Tibial nerve (tissue), 4 donors: Measurements from ENCODE around the gene LLCFC1. TPM values are rescaled to one million over a fixed set of nuclear protein-coding genes. Genes with fewer than 3 reads are reported as not detected.
A peak's percentile ranks its signal among the peaks of the same experiment; 100 is the strongest.

Experiments
- DNase-seq, 2 donors: peaks; one replicate each; pipeline ENCODE4 v3.0.0-alpha.2; 2019; ENCODE audit warnings: low spot score in 2 of 2
- H3K27ac ChIP-seq, 4 donors: fragments of 200-600 bp; sonication (generic) in 3 of 4; one replicate each; pipeline ENCODE4 v1.5.1; 2017 to 2019; ENCODE audit warnings: mild to moderate bottlenecking in 1 of 4
- H3K27me3 ChIP-seq, 2 donors: fragments of 200-600 bp; sonication (generic) in 1 of 2; one replicate each; pipeline versions ENCODE4 v1.5.1 to v1.6.0; 2017 to 2019
- H3K36me3 ChIP-seq, 3 donors: fragments of 200-600 bp; sonication (generic); one replicate each; pipeline ENCODE4 v1.5.1; 2018 to 2019
- H3K4me1 ChIP-seq, 4 donors: fragments of 200-600 bp; sonication (generic) in 3 of 4; one replicate each; pipeline ENCODE4 v1.5.1; 2017 to 2019
- H3K4me3 ChIP-seq, 4 donors: fragments of 200-600 bp; sonication (generic) in 3 of 4; one replicate each; pipeline ENCODE4 v1.5.1; 2017 to 2019; ENCODE audit warnings: mild to moderate bottlenecking in 1 of 4, moderate library complexity in 1 of 4
- H3K9me3 ChIP-seq, 4 donors: fragments of 200-600 bp; sonication (generic) in 3 of 4; one replicate each; pipeline ENCODE4 v1.5.1; 2017 to 2019
- EP300 ChIP-seq, 2 donors: sonication (generic); formaldehyde crosslinking; IDR thresholded peaks; one replicate each; pipeline ENCODE4 v1.6.1; 2017; ENCODE audit warnings: antibody characterized with exemption in 2 of 2, mild to moderate bottlenecking in 1 of 2
- POLR2A ChIP-seq, 2 donors: fragments of 450-650 bp; IDR thresholded peaks; one replicate each; pipeline ENCODE4 v1.6.1; 2017; ENCODE audit warnings: antibody characterized with exemption in 2 of 2, mild to moderate bottlenecking in 2 of 2, moderate library complexity in 2 of 2
- WGBS, 2 donors: methylation state at CpG; one replicate each; pipeline ENCODE4 v1.1.5; 2018; 5-methylcytosine and 5-hydroxymethylcytosine counted together
- total RNA-seq, 4 donors: library from RNA; depleted of rRNA; stranded (reverse); fragments of >200 nt; gene quantifications; one replicate each; pipeline ENCODE4 v1.1.0, GENCODE V29; 2016
- TF ChIP-seq, protein P1 (sequence below), 5 experiments: fragments of 200-600 bp in 3 of 5; fragments of 450-650 bp in 2 of 5; sonication (generic) in 3 of 5; IDR thresholded peaks; one replicate each; pipeline ENCODE4 v1.5.1; 2016 to 2019; ENCODE audit warnings: antibody characterized with exemption in 5 of 5, mild to moderate bottlenecking in 3 of 5, moderate library complexity in 2 of 5

LLCFC1 gene
- total RNA-seq, 4 donors from 2014 or later: not detected

DNA sequence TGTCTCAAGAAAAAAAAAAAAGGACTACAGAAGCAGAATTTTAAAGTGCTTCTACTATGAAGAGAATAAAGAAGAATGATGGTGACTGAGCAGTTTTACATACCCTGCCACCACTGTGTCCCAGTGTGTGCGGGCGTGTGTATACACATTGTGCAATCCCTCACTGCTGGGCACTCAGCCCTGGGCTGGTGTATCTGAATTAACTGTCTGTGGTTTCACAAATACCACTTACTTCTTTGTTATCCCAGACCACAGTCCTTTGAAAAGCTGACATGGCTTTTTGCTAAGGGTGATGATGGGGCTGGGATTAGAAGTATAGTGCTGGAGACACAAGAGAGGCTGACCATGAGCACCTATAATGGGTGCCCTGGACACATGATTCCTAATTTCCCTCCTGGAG, 32.6 kb upstream of the LLCFC1 start:
- H3K27me3 ChIP-seq: no peaks in the 10 kb centered on the region
- no peaks in the 10 kb centered on the region for H3K4me1 ChIP-seq
- no peak for DNase-seq
- no peaks in the 10 kb centered on the region for H3K36me3 ChIP-seq
- no peak overlapping the region for H3K4me3 ChIP-seq
- WGBS, 2 donors: 72 to 88% methylated on average over 2 of the region's 2 CpGs
- H3K27ac ChIP-seq: no peak overlapping the region
- peaks cover 0 to 4% (median 1%) of the 10 kb centered on the region in 4 donors for H3K9me3 ChIP-seq
- TF ChIP-seq POLR2A (IDR thresholded peaks at IDR 0.05): no peak
- no peak for TF ChIP-seq EP300 (IDR thresholded peaks at IDR 0.05)
- TF ChIP-seq, protein P1, sequence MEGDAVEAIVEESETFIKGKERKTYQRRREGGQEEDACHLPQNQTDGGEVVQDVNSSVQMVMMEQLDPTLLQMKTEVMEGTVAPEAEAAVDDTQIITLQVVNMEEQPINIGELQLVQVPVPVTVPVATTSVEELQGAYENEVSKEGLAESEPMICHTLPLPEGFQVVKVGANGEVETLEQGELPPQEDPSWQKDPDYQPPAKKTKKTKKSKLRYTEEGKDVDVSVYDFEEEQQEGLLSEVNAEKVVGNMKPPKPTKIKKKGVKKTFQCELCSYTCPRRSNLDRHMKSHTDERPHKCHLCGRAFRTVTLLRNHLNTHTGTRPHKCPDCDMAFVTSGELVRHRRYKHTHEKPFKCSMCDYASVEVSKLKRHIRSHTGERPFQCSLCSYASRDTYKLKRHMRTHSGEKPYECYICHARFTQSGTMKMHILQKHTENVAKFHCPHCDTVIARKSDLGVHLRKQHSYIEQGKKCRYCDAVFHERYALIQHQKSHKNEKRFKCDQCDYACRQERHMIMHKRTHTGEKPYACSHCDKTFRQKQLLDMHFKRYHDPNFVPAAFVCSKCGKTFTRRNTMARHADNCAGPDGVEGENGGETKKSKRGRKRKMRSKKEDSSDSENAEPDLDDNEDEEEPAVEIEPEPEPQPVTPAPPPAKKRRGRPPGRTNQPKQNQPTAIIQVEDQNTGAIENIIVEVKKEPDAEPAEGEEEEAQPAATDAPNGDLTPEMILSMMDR (IDR thresholded peaks at IDR 0.05): no peak

DNA sequence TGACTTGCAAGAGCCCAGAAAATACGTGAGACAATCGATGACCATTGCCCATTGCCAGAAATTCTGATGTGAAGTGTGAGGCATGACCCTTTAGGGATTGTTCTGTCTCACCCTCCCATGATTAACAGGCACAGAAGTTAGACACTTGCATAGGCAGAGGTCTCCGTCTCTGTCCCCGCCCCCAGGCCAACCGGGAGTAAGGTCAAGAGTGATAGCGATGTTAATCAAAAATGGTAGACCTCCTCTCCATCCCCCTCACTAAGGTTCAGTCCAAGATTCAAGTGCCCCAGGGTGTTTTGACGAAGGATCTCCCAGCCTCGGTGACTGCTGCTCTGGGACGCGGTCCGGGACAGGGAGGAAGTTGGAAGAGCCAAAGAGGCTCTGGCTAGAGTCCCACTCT, 31.0 kb upstream of the LLCFC1 start:
- WGBS, 2 donors: 82 to 84% methylated on average over 11 of the region's 11 CpGs

DNA sequence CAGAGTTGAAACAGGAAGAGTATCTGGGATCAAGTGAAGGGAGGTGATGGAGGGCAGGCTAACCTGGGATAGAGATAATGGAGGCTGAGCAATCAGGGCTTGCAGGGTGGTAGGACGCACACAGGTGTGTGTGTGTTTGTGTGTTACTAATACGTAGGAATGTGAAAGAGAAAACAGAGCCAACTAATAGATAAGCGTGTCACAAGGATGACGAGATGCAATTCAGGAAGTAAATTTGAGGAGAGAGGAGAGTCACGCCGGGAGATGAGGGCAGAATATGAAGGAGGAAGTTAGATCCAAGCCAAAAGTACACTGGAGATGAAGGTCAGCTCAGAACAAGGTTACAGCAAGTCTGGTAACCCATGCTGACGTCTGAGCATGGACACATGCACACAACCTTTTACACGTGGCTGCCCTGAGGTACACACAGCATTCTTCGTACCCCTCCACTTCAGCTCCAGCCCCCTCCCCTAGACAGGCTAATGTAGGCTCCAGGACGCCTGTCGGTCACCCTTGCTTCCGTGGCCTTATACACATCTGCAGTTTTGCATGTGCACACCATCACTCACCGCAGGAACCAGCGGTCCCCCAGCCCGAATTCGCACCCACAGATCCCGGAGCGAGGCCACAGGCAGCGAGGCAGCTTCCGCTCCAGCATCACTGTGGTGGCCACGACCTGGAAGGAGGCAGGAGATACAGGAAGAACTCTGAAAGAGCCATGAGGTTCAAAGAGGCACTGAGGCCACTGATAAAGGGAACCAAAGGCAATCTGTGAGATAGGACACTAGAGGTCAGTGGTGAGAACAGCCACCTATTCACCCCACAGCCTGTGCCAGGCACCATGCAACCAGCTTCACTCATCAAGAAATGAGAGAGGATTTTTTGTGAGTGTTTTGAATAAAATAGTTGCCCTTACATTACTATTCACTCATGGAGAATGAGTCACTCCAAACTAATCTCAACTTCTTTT, 30.1 kb upstream of the LLCFC1 start:
- no peak overlapping the region for H3K27ac ChIP-seq

More for the DNA sequence above, 31.0 kb upstream of the LLCFC1 start:
- DNase-seq: no peak
- TF ChIP-seq EP300 (IDR thresholded peaks at IDR 0.05) (no peak), POLR2A (IDR thresholded peaks at IDR 0.05) (no peak)
- TF ChIP-seq, protein P1 (IDR thresholded peaks at IDR 0.05): no peak
- no peaks in the 10 kb centered on the region for H3K36me3 ChIP-seq
- peaks cover 0 to 4% (median 1%) of the 10 kb centered on the region in 4 donors for H3K9me3 ChIP-seq
- no peaks in the 10 kb centered on the region for H3K27me3 ChIP-seq
- no peak overlapping the region for H3K4me3 ChIP-seq
- no peak overlapping the region for H3K27ac ChIP-seq
- H3K4me1 ChIP-seq: no peaks in the 10 kb centered on the region

GRCh38 chr7:142910031-142910433, 29.3 kb upstream of the LLCFC1 start:
- H3K4me3 ChIP-seq: no peak overlapping the region
- no peak overlapping the region for H3K27ac ChIP-seq
- no peaks in the 10 kb centered on the region for H3K36me3 ChIP-seq
- DNase-seq: no peak
- H3K9me3 ChIP-seq: no peaks in the 10 kb centered on the region
- WGBS, 2 donors: 66 to 73% methylated on average over 2 of the region's 2 CpGs
- H3K27me3 ChIP-seq: no peaks in the 10 kb centered on the region
- no peaks in the 10 kb centered on the region for H3K4me1 ChIP-seq
- no peak for TF ChIP-seq EP300 (IDR thresholded peaks at IDR 0.05)
- no peak for TF ChIP-seq POLR2A (IDR thresholded peaks at IDR 0.05)
- TF ChIP-seq, protein P1 (IDR thresholded peaks at IDR 0.05): no peak

More for the DNA sequence above, 30.1 kb upstream of the LLCFC1 start:
- H3K4me1 ChIP-seq: no peaks in the 10 kb centered on the region
- H3K9me3 ChIP-seq: peaks cover 0 to 3% (median 1%) of the 10 kb centered on the region in 4 donors
- H3K36me3 ChIP-seq: no peaks in the 10 kb centered on the region
- TF ChIP-seq EP300 (IDR thresholded peaks at IDR 0.05): no peak
- TF ChIP-seq, protein P1 (IDR thresholded peaks at IDR 0.05): peak in 2 of 5 experiments; percentile 9 to 10
- 81 to 84% methylated on average over 21 of the region's 21 CpGs for WGBS, 2 donors
- no peak overlapping the region for H3K4me3 ChIP-seq
- DNase-seq: no peak
- H3K27me3 ChIP-seq: no peaks in the 10 kb centered on the region

DNA sequence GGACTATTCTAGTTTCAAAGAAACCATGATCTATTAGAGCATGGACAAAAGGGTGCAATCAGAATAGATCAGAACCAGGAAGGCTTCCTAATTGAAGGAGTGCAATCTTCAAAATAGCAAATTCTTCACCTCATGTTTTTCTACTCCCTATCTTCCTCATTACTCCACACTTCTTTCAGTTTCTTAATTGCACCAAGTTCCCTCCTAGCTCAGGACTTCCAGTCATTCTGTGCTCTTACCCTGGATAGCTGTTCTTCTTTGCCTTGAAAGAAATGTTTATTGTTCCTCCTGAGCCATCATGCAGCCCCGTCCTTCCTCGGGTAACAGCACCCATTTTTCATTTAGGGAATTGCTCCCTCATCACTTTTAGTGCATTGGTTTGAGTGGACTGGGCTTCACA, 28.8 kb upstream of the LLCFC1 start:
- WGBS, 2 donors: 48 to 58% methylated on average over 2 of the region's 2 CpGs
- no peaks in the 10 kb centered on the region for H3K36me3 ChIP-seq
- H3K27me3 ChIP-seq: no peaks in the 10 kb centered on the region
- no peak for DNase-seq
- no peak overlapping the region for H3K27ac ChIP-seq
- no peaks in the 10 kb centered on the region for H3K9me3 ChIP-seq
- no peak for TF ChIP-seq EP300 (IDR thresholded peaks at IDR 0.05)
- no peak for TF ChIP-seq POLR2A (IDR thresholded peaks at IDR 0.05)
- TF ChIP-seq, protein P1 (IDR thresholded peaks at IDR 0.05): no peak
- H3K4me3 ChIP-seq: no peak overlapping the region
- no peaks in the 10 kb centered on the region for H3K4me1 ChIP-seq
